HL-60 (cell line): ENCODE data around the gene PRKAG2.

Experiments
- GABPA ChIP-seq: IDR thresholded peaks from 2 replicates; pipeline ENCODE4 v1.6.1; 2012; ENCODE audit warnings: low read depth
- TF ChIP-seq, protein P1 (sequence below): IDR thresholded peaks from one replicate; pipeline ENCODE4 v1.5.1; 2011; ENCODE audit warnings: low read length, control low read depth, inconsistent platforms; ENCODE audit not compliant: insufficient read depth

GRCh38 chr7:151556592-151556991, 320.3 kb downstream of the PRKAG2 start:
- TF ChIP-seq, protein P1, sequence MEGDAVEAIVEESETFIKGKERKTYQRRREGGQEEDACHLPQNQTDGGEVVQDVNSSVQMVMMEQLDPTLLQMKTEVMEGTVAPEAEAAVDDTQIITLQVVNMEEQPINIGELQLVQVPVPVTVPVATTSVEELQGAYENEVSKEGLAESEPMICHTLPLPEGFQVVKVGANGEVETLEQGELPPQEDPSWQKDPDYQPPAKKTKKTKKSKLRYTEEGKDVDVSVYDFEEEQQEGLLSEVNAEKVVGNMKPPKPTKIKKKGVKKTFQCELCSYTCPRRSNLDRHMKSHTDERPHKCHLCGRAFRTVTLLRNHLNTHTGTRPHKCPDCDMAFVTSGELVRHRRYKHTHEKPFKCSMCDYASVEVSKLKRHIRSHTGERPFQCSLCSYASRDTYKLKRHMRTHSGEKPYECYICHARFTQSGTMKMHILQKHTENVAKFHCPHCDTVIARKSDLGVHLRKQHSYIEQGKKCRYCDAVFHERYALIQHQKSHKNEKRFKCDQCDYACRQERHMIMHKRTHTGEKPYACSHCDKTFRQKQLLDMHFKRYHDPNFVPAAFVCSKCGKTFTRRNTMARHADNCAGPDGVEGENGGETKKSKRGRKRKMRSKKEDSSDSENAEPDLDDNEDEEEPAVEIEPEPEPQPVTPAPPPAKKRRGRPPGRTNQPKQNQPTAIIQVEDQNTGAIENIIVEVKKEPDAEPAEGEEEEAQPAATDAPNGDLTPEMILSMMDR = no peak
- no peak for TF ChIP-seq GABPA
